ENCODE measurements around the gene JAZF1. TPM values are rescaled to one million over a fixed set of nuclear protein-coding genes. Genes with fewer than 3 reads are reported as not detected.

Gene JAZF1
- total and polyA plus RNA-seq, 10 of the 15 experiments (the other 5 are each of a cell fraction or from before 2014, with no cell fraction given) = 0.04 to 0.82 (median 0.15) TPM; not detected in 3

- no peak for TF ChIP-seq ZNF687 (IDR thresholded peaks at IDR 0.05)
Measured at GRCh38 chr7:28018020-28018419, 162.6 kb downstream of the JAZF1 start (continued).

DNA sequence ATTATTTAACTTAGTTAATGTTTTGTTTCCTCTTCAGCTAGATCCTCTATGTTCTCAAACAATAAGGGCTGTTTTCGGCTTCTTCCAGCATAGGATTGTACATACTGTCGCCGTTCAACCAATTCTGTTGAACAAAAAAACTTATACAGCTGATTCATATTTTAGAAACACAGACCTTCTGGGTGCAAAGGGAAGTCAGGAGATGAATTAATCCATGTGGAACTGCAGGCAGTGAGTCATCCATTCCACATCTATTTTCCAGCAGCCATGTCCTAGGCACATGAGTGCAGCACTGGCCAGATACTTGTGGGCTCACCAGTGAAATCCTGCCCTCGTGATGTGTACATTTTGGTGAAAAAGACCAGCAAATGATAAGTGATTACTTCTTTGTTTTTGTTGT is 163.2 kb downstream of the JAZF1 start:
- RAD21 ChIA-PET (ENCODE audit: unreplicated experiment) = interaction anchor here (0.6 kb wide), 1 partner anchor 12 kb away, joined by 3 read pairs; no protein-coding TSS in a partner anchor
- no peak for ATAC-seq
- H3K79me2 ChIP-seq (ENCODE audit: control insufficient read depth, insufficient read depth, low read length) = no peaks in the 10 kb centered on the region

More for the DNA sequence above, 163.2 kb downstream of the JAZF1 start:
- no peak for FAIRE-seq
- intact Hi-C loops (cut with micrococcal nuclease; ENCODE audit: unreplicated experiment) = no loop called here
- H4K20me1 ChIP-seq (ENCODE audit: control insufficient read depth, insufficient read depth) = no peaks in the 10 kb centered on the region; the same call in 1 of the 2 replicates
- POLR2A ChIA-PET = no interaction called here
- H3K9me3 ChIP-seq (replicated peaks; ENCODE audit: control insufficient read depth, insufficient read depth, low read length) = no peaks in the 10 kb centered on the region; the same call in 2 of the 3 replicates
- H2AFZ ChIP-seq (ENCODE audit: control insufficient read depth, low read depth, low read length) = no peak overlapping the region
- no peak overlapping the region for H3K9ac ChIP-seq (ENCODE audit: control insufficient read depth, insufficient read depth, low read length)
- no peaks in the 10 kb centered on the region for H3K36me3 ChIP-seq (ENCODE audit: control insufficient read depth in 2 of 2, insufficient read depth in 2 of 2, low read length in 1 of 2)
- no peak overlapping the region for H3K4me3 ChIP-seq
- SMC1A ChIA-PET (ENCODE audit: uncharacterized antibody, unreplicated experiment) = interaction anchor here (0.6 kb wide), 1 partner anchor 504 kb away, joined by 4 read pairs; no protein-coding TSS in a partner anchor
- H3K27me3 ChIP-seq (replicated peaks in 1 of 2; ENCODE audit: control insufficient read depth in 2 of 2, insufficient read depth in 2 of 2, low read length in 1 of 2) = no peaks in the 10 kb centered on the region; a peak in 1 of 4 replicates
- no TSS peak for BruUV-seq (replicated peaks)
- CTCF ChIA-PET = no interaction called here
- H3K4me1 ChIP-seq (ENCODE audit: control insufficient read depth, insufficient read depth, low read length) = no peaks in the 10 kb centered on the region
- in situ Hi-C loops (cut with MboI) = loop anchor here (5.0 kb wide), 1 partner anchor 820 kb away; no protein-coding TSS in a partner anchor
- no peak overlapping the region for H3K27ac ChIP-seq (ENCODE audit: control insufficient read depth, insufficient read depth)
- no peak for TF ChIP-seq MEF2A (IDR thresholded peaks at IDR 0.05; ENCODE audit: insufficient read depth, low read depth, low read length)
- TF ChIP-seq MYC (IDR thresholded peaks at IDR 0.05; ENCODE audit: insufficient read depth, insufficient read length, insufficient replicate concordance, low read length, severe bottlenecking) = no peak
- TF ChIP-seq, protein P1, sequence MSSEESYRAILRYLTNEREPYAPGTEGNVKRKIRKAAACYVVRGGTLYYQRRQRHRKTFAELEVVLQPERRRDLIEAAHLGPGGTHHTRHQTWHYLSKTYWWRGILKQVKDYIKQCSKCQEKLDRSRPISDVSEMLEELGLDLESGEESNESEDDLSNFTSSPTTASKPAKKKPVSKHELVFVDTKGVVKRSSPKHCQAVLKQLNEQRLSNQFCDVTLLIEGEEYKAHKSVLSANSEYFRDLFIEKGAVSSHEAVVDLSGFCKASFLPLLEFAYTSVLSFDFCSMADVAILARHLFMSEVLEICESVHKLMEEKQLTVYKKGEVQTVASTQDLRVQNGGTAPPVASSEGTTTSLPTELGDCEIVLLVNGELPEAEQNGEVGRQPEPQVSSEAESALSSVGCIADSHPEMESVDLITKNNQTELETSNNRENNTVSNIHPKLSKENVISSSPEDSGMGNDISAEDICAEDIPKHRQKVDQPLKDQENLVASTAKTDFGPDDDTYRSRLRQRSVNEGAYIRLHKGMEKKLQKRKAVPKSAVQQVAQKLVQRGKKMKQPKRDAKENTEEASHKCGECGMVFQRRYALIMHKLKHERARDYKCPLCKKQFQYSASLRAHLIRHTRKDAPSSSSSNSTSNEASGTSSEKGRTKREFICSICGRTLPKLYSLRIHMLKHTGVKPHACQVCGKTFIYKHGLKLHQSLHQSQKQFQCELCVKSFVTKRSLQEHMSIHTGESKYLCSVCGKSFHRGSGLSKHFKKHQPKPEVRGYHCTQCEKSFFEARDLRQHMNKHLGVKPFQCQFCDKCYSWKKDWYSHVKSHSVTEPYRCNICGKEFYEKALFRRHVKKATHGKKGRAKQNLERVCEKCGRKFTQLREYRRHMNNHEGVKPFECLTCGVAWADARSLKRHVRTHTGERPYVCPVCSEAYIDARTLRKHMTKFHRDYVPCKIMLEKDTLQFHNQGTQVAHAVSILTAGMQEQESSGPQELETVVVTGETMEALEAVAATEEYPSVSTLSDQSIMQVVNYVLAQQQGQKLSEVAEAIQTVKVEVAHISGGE (CRISPR knock-in tag; IDR thresholded peaks at IDR 0.05) = no peak
- no peak for TF ChIP-seq HCFC1 (IDR thresholded peaks at IDR 0.05; ENCODE audit: low read length)
- no peak for TF ChIP-seq SIX5 (IDR thresholded peaks at IDR 0.05; ENCODE audit: low read depth, low read length, severe bottlenecking)
- DNase-seq (ENCODE audit: low read depth, low spot score) = no peak
- WGBS (ENCODE audit: insufficient coverage, insufficient replicate concordance, low lambda C conversion rate, missing lambda C conversion rate) = 90% methylated on average over 4 of the region's 4 CpGs
- H3K4me2 ChIP-seq (ENCODE audit: control insufficient read depth, insufficient read depth) = no peak overlapping the region
